ENCODE data around the gene BRD4. TPM values are rescaled to one million over a fixed set of nuclear protein-coding genes. Genes with fewer than 3 reads are reported as not detected.

BRD4 gene
- total RNA-seq, 1 donor from 2014 or later = 153 TPM

- Mint-ChIP-seq H3K9me3 (no peaks in the 10 kb centered on the region), H3K4me3 (no peak overlapping the region), H3K27ac (peak overlapping the region; percentile 73), H3K27me3 (ENCODE audit: low read depth) (no peaks in the 10 kb centered on the region), H3K4me1 (peaks cover 74% of the 10 kb centered on the region), H3K36me3 (no peaks in the 10 kb centered on the region)
- no peak for TF ChIP-seq CTCF (IDR thresholded peaks at IDR 0.05; ENCODE audit: unreplicated experiment)
- no peak for DNase-seq (ENCODE audit: low spot score in 2 of 2, unreplicated experiment in 2 of 2)
These were observed 7.4 kb downstream of the BRD4 start for GRCh38 chr19:15324791-15325519.

DNA sequence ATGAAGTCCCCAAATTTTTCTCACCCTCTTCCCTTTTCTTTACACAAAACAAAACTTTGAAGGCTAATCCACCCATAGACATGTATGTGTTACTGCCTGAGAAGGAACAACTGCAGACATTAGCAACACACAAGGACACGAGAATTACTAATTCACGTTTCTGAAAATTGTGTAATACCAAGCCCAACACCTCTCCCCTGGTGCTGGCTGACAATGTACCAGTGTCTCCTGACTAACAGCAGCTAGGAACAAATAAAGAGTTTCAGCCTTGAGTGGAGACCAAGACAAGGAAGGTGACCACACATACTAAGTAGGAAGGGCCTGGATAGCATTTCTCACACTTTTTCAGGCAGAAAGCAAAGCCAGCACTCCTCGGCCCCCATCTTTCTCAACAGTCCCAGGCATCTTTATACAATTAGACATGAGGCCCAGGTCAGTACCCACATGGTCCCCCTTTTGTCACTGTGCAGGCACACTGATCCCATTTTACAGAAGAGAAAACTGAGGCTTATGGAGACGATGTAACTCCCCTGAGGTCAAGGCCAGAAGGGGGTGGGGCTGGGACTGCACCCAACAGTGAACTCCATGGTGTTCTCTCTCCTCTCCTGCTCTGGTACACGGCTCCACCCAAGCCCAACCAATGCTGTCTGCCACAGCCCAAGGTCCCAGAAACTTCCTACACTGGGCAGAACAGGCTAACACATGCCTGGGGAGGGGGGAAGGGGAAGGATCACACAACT is 8.7 kb downstream of the BRD4 start:
- Mint-ChIP-seq H3K4me3 (no peak overlapping the region), H3K27ac (peak overlapping the region; percentile 66), H3K9me3 (no peaks in the 10 kb centered on the region), H3K4me1 (peaks cover 70% of the 10 kb centered on the region), H3K27me3 (ENCODE audit: low read depth) (no peaks in the 10 kb centered on the region), H3K36me3 (no peaks in the 10 kb centered on the region)
- DNase-seq (ENCODE audit: low spot score in 2 of 2, unreplicated experiment in 2 of 2) = no peak
- no peak for TF ChIP-seq CTCF (IDR thresholded peaks at IDR 0.05; ENCODE audit: unreplicated experiment)

- Mint-ChIP-seq H3K27ac (no peak overlapping the region), H3K27me3 (ENCODE audit: low read depth) (no peaks in the 10 kb centered on the region), H3K36me3 (no peaks in the 10 kb centered on the region), H3K9me3 (no peaks in the 10 kb centered on the region), H3K4me3 (no peak overlapping the region), H3K4me1 (peaks cover 75% of the 10 kb centered on the region)
- no peak for TF ChIP-seq CTCF (IDR thresholded peaks at IDR 0.05; ENCODE audit: unreplicated experiment)
- DNase-seq (ENCODE audit: low spot score in 2 of 2, unreplicated experiment in 2 of 2) = no peak
These were observed 10.6 kb downstream of the BRD4 start for GRCh38 chr19:15321739-15322138.

DNA sequence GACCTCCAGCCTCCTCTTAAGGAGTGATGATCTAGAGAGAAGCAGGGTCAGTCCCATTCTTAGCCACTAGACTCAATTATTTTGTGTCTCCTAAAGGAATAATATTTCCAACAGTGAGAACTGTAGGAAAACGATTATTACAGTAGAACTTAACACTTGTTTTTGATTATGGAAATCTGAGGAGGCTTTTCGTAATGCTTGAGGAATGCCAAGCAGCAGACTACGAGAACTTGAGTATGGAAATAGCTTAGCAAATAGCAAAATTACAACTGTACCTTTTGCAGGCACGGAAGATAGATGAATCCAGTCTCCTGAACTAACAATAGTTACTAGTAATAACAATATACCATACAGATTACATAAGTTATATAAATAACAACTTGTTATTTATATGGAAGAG is 12.2 kb downstream of the BRD4 start:
- no peaks in the 10 kb centered on the region for H3K27me3 Mint-ChIP-seq (ENCODE audit: low read depth)
- TF ChIP-seq CTCF (IDR thresholded peaks at IDR 0.05; ENCODE audit: unreplicated experiment) = no peak
- peaks cover 70% of the 10 kb centered on the region for H3K4me1 Mint-ChIP-seq
- peak overlapping the region; percentile 77 for H3K27ac Mint-ChIP-seq
- no peak overlapping the region for H3K4me3 Mint-ChIP-seq
- no peaks in the 10 kb centered on the region for H3K9me3 Mint-ChIP-seq
- no peaks in the 10 kb centered on the region for H3K36me3 Mint-ChIP-seq
- no peak for DNase-seq (ENCODE audit: low spot score in 2 of 2, unreplicated experiment in 2 of 2)

DNA sequence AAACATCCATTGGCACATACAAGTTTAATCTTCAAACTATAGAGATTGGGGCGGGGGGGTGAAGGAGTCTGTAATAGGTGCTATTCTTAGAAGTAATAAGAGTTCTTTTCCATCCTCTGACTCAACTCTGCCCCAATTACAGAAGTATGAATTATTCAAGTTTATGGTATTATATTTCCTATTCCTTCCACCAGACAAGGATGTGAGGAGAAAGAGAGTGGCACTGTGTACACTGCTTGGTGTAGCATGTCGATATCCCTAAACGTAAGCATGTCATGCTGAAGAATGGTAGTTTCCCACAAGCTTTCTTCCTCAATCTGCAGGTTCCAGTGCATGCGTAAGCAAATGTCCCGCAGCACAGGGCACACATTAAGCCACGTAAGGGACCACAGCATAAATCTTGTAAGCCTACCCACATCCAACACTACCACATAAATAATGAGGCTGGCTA is 14.1 kb downstream of the BRD4 start:
- Mint-ChIP-seq H3K27ac (peak overlapping the region; percentile 90), H3K36me3 (no peaks in the 10 kb centered on the region), H3K9me3 (no peaks in the 10 kb centered on the region), H3K4me1 (peaks cover 58% of the 10 kb centered on the region), H3K4me3 (no peak overlapping the region), H3K27me3 (ENCODE audit: low read depth) (no peaks in the 10 kb centered on the region)
- no peak for TF ChIP-seq CTCF (IDR thresholded peaks at IDR 0.05; ENCODE audit: unreplicated experiment)
- DNase-seq (ENCODE audit: low spot score in 2 of 2, unreplicated experiment in 2 of 2) = no peak
